ENCODE results near the gene SLC43A3.
A peak's percentile ranks its signal among the peaks of the same experiment; 100 is the strongest.

The SLC43A3 gene

GRCh38 chr11:57414612-57415212 is 12.2 kb downstream of the SLC43A3 start:
- no peak for DNase-seq
- TF ChIP-seq POLR2A (IDR thresholded peaks at IDR 0.05; ENCODE audit: low read length) (no peak), GATA1 (IDR thresholded peaks at IDR 0.05; ENCODE audit: low read depth, low read length) (no peak)

DNA sequence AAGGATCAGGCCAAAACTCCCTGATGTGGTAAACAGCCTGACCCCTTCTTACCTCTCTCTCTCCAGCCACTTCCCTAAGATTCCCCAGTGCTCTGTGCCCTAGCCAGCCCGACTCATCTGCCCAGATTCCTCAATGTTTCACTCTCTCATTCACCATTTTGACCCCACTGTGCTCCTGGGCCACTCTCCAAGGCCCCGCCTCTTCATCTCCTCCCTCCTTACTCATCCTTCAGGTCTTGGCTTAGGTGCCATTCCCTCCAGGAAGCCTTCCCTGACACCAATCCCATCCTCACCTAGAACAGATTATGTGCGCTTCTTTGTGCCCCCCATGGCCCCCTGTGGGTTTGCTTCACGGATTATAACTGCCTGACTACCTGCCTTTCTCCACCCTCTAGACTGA is 13.2 kb downstream of the SLC43A3 start:
- no peak for TF ChIP-seq GATA1 (IDR thresholded peaks at IDR 0.05; ENCODE audit: low read depth, low read length)
- no peak for TF ChIP-seq POLR2A (IDR thresholded peaks at IDR 0.05; ENCODE audit: low read length)
- DNase-seq: no peak

DNA sequence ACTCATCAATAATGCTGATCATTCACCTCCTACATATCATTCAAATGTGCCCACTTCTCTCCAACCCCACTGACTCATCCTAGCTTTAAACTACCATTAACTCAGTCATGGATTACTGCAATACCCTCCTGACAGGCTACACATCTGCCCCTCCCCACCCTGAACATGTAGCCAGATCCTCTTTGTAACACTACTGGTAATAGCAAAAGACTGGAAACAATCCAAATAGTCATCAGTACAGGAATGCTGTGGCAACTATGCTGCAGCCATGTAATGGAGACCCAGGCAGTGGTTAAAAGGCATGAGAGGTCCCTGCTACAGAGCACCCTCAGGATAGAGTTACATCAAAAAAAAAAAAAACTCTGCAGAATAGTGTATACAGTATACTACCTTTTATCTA is 16.6 kb downstream of the SLC43A3 start:
- no peak for DNase-seq
- peak; percentile 27 for TF ChIP-seq POLR2A (IDR thresholded peaks at IDR 0.05; ENCODE audit: low read length)
- no peak for TF ChIP-seq GATA1 (IDR thresholded peaks at IDR 0.05; ENCODE audit: low read depth, low read length)

- DNase-seq: no peak
- no peak for TF ChIP-seq GATA1 (IDR thresholded peaks at IDR 0.05; ENCODE audit: low read depth, low read length)
- no peak for TF ChIP-seq POLR2A (IDR thresholded peaks at IDR 0.05; ENCODE audit: low read length)
Observed at GRCh38 chr11:57409321-57410100, 17.4 kb downstream of the SLC43A3 start.

GRCh38 chr11:57408771-57409170 is 18.1 kb downstream of the SLC43A3 start:
- TF ChIP-seq GATA1 (IDR thresholded peaks at IDR 0.05; ENCODE audit: low read depth, low read length) (no peak), POLR2A (IDR thresholded peaks at IDR 0.05; ENCODE audit: low read length) (no peak)
- no peak for DNase-seq

GRCh38 chr11:57407941-57408475 is 18.9 kb downstream of the SLC43A3 start:
- TF ChIP-seq GATA1 (IDR thresholded peaks at IDR 0.05; ENCODE audit: low read depth, low read length) (no peak), POLR2A (IDR thresholded peaks at IDR 0.05; ENCODE audit: low read length) (no peak)

GRCh38 chr11:57407010-57407920 is 19.7 kb downstream of the SLC43A3 start:
- DNase-seq: no peak
- no peak for TF ChIP-seq GATA1 (IDR thresholded peaks at IDR 0.05; ENCODE audit: low read depth, low read length)
- no peak for TF ChIP-seq POLR2A (IDR thresholded peaks at IDR 0.05; ENCODE audit: low read length)

More at GRCh38 chr11:57407941-57408475, 18.9 kb downstream of the SLC43A3 start:
- no peak for DNase-seq

- peak; percentile 26 to 31 for DNase-seq
- TF ChIP-seq POLR2A (IDR thresholded peaks at IDR 0.05; ENCODE audit: low read length): peak; percentile 53
- TF ChIP-seq GATA1 (IDR thresholded peaks at IDR 0.05; ENCODE audit: low read depth, low read length): no peak
Observed at GRCh38 chr11:57406337-57406904, 20.5 kb downstream of the SLC43A3 start.

DNA sequence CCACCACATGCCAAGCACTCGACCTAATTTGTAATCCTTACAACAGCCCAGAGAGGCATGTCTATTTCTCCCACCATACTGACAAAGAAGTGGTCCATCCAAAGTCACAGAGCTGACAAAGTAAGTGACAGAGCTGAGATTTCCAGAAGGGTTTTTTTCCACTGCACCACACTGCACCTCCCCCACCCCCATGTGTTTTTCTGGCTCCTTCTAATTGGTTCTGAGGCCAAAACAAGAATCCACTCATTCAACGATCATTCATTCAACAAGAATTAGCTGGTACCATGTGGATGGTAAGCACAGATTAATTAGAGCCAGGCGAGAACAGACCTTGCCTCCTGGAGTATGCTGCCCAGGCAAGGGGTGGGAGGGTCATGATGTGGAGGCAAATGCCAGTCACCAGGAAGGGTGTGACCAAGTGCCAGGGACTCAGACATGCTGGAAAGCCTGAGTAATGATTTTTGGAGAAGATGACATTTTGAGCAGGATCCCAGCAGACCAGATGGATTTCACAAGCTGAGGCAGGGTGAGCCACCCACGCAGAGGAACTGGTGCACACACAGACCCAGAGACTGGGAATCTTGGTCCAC is 21.6 kb downstream of the SLC43A3 start:
- no peak for TF ChIP-seq GATA1 (IDR thresholded peaks at IDR 0.05; ENCODE audit: low read depth, low read length)
- TF ChIP-seq POLR2A (IDR thresholded peaks at IDR 0.05; ENCODE audit: low read length): peak; percentile 4
- no peak for DNase-seq

GRCh38 chr11:57403802-57404147 is 23.1 kb downstream of the SLC43A3 start:
- DNase-seq: no peak
- TF ChIP-seq GATA1 (IDR thresholded peaks at IDR 0.05; ENCODE audit: low read depth, low read length): no peak
- no peak for TF ChIP-seq POLR2A (IDR thresholded peaks at IDR 0.05; ENCODE audit: low read length)

DNA sequence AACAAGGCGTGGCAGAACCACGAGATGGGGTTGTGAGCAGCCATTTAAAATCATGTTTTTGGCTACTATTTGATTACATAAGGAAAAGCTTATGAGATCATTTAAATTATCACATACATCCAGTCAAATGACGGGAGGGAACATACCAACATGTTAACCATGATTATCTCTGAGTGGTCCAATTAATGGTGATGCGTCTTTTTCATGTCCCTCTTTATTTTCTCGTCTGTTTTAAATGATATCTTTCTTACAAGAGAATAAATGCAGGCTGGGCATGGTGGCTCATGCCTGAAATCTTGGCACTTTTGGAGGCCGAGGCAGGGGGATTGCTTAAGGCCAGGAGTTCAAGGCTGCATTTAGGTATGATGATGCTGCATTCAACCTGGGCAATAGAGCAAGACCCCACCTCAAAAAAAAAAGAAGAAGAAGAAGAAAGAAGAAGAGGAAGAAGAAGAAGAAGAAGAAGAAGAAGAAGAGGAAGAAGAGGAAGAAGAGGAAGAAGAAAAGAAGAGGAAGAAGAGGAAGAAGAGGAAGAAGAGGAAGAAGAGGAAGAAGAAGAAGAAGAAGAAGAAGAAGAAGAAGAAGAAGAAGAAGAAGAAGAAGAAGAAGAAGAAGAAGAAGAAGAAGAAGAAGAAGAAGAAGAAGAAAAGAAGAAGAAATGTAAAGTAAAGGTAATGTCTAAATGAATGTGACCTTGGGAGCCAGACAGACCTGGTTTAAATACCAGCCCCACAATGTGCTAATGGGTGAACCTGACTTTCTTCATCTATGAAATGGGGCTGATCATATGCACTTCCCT is 23.7 kb downstream of the SLC43A3 start:
- peak; percentile 80 to 89 for DNase-seq

- DNase-seq: peak; percentile 81 to 92
- TF ChIP-seq POLR2A (IDR thresholded peaks at IDR 0.05; ENCODE audit: low read length): peak; percentile 53
- no peak for TF ChIP-seq GATA1 (IDR thresholded peaks at IDR 0.05; ENCODE audit: low read depth, low read length)
Observed at GRCh38 chr11:57402188-57403002, 24.5 kb downstream of the SLC43A3 start.

All from erythroblast (primary cell).